Fibroblast of skin of left quadriceps (primary cell): Measurements from ENCODE around the gene GFRAL.
"Not testable (repeated sequence)": the region's sequence is repeated elsewhere in the genome, so short reads cannot be mapped to it uniquely, and the experiment has no call there.

ENCODE experiments used
- DNase-seq, 2 experiments: peaks; one replicate each; pipeline ENCODE4 v3.0.0-alpha.2; 2013; ENCODE audit warnings: low read depth in 2 of 2

Gene GFRAL

GRCh38 chr6:55327169-55327568 is at the start of gene GFRAL:
GFRAL (plus strand) TSS chr6:55327469; CDS start chr6:55327555, 86 bp downstream.
- no peak for DNase-seq

GRCh38 chr6:55277646-55278045 is 49.6 kb upstream of the GFRAL start:
- no peak for DNase-seq

GRCh38 chr6:55281215-55281614 is 46.1 kb upstream of the GFRAL start:
- DNase-seq = no peak

GRCh38 chr6:55282115-55282514 is 45.2 kb upstream of the GFRAL start:
- no peak for DNase-seq

- DNase-seq = no peak
Measured at GRCh38 chr6:55286824-55287223, 40.4 kb upstream of the GFRAL start.

- no peak for DNase-seq
Measured at GRCh38 chr6:55290736-55291135, 36.5 kb upstream of the GFRAL start.

GRCh38 chr6:55293116-55293515 is 34.2 kb upstream of the GFRAL start:
- DNase-seq = no peak

- not testable (repeated sequence) for DNase-seq
Measured at GRCh38 chr6:55297214-55297613, 30.1 kb upstream of the GFRAL start.

- no peak for DNase-seq
Measured at GRCh38 chr6:55299286-55299985, 27.8 kb upstream of the GFRAL start.

- no peak for DNase-seq
Measured at GRCh38 chr6:55304747-55305146, 22.5 kb upstream of the GFRAL start.

GRCh38 chr6:55319961-55320695 is 7.1 kb upstream of the GFRAL start:
- no peak for DNase-seq

- no peak for DNase-seq
Measured at GRCh38 chr6:55320696-55321086, 6.6 kb upstream of the GFRAL start.

GRCh38 chr6:55377150-55377549 is 49.9 kb downstream of the GFRAL start:
- DNase-seq = no peak

- DNase-seq = peak; percentile 34 to 37
Measured at GRCh38 chr6:55379471-55379870, 52.2 kb downstream of the GFRAL start.

- peak; percentile 55 to 59 for DNase-seq
Measured at GRCh38 chr6:55379895-55380294, 52.6 kb downstream of the GFRAL start.

- peak in 1 of 2 experiments; percentile 13 for DNase-seq
Measured at GRCh38 chr6:55388211-55388610, 60.9 kb downstream of the GFRAL start.

- no peak for DNase-seq
Measured at GRCh38 chr6:55395871-55396270, 68.6 kb downstream of the GFRAL start.

GRCh38 chr6:55397986-55398385 is 70.7 kb downstream of the GFRAL start:
- DNase-seq = no peak

- peak in 1 of 2 experiments; percentile 5 for DNase-seq
Measured at GRCh38 chr6:55399351-55399750, 72.1 kb downstream of the GFRAL start.

GRCh38 chr6:55405474-55406235 is 78.4 kb downstream of the GFRAL start:
- DNase-seq = no peak

GRCh38 chr6:55410674-55411073 is 83.4 kb downstream of the GFRAL start:
- no peak for DNase-seq

GRCh38 chr6:55423933-55424332 is 96.7 kb downstream of the GFRAL start:
- no peak for DNase-seq
